ENCODE results near the gene DIDO1. TPM values are rescaled to one million over a fixed set of nuclear protein-coding genes. Genes with fewer than 3 reads are reported as not detected.

Gene DIDO1
- total and polyA plus RNA-seq, 2 of the 13 experiments (the other 11 are each of a cell fraction or from before 2014, with no cell fraction given): 75.0 to 75.1 TPM

DNA sequence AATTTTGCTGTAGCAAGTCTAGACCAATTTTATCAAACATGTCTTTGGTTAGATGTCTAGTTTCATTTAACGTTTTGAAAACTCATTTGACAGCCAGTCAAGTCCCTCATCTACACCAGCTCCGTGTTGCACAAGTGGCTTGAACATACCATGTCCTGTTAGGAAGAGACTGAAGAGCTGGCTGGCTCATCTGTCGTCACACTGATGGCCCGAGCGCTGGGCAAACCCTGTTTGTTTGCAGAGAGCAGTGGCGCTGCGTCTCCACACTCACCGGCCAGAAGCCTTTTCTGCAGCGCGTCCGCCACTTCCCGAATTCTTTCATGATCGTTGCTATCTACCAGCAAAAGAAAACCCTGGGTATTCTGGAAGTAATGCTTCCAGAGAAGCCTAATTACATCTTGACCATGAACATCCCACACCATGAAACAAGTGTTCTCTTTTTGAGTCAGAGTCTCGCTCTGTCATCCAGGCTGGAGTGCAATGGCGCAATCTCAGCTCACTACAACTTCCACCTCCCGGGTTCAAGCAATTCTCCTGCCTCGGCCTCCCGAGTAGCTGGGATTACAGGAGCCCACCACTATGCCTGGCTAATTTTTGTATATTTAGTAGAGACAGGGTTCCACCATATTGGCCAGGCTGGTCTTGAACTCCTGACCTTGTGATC, 54.0 kb downstream of the DIDO1 start (continued):
- TF ChIP-seq, protein P1, sequence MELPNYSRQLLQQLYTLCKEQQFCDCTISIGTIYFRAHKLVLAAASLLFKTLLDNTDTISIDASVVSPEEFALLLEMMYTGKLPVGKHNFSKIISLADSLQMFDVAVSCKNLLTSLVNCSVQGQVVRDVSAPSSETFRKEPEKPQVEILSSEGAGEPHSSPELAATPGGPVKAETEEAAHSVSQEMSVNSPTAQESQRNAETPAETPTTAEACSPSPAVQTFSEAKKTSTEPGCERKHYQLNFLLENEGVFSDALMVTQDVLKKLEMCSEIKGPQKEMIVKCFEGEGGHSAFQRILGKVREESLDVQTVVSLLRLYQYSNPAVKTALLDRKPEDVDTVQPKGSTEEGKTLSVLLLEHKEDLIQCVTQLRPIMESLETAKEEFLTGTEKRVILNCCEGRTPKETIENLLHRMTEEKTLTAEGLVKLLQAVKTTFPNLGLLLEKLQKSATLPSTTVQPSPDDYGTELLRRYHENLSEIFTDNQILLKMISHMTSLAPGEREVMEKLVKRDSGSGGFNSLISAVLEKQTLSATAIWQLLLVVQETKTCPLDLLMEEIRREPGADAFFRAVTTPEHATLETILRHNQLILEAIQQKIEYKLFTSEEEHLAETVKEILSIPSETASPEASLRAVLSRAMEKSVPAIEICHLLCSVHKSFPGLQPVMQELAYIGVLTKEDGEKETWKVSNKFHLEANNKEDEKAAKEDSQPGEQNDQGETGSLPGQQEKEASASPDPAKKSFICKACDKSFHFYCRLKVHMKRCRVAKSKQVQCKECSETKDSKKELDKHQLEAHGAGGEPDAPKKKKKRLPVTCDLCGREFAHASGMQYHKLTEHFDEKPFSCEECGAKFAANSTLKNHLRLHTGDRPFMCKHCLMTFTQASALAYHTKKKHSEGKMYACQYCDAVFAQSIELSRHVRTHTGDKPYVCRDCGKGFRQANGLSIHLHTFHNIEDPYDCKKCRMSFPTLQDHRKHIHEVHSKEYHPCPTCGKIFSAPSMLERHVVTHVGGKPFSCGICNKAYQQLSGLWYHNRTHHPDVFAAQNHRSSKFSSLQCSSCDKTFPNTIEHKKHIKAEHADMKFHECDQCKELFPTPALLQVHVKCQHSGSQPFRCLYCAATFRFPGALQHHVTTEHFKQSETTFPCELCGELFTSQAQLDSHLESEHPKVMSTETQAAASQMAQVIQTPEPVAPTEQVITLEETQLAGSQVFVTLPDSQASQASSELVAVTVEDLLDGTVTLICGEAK (IDR thresholded peaks at IDR 0.05): no peak
- TF ChIP-seq, protein P1 (CRISPR knock-in tag; IDR thresholded peaks at IDR 0.05): 0 out of 2 replicates have a peak, but pooled peaks have one; percentile 22
- TF ChIP-seq HOXD1 (CRISPR knock-in tag; IDR thresholded peaks at IDR 0.05) (no peak), ZNF326 (CRISPR knock-in tag; IDR thresholded peaks at IDR 0.05; ENCODE audit: borderline replicate concordance) (no peak), ZNF580 (CRISPR knock-in tag; IDR thresholded peaks at IDR 0.05; ENCODE audit: borderline replicate concordance, low read depth) (peak; percentile 11; the same call in 1 of the 2 replicates), ZNF501 (CRISPR knock-in tag; IDR thresholded peaks at IDR 0.05) (peak; percentile 65; the same call in 1 of the 2 replicates), FOXA1 (IDR thresholded peaks at IDR 0.05) (no peak), FOXA1 (CRISPR knock-in tag; IDR thresholded peaks at IDR 0.05) (peak; percentile 83), ZNF549 (CRISPR knock-in tag; IDR thresholded peaks at IDR 0.05) (no peak), ZNF225 (CRISPR knock-in tag; IDR thresholded peaks at IDR 0.05) (no peak), SMAD3 (CRISPR knock-in tag; IDR thresholded peaks at IDR 0.05) (no peak), ZBTB44 (CRISPR knock-in tag; IDR thresholded peaks at IDR 0.05) (no peak), CBX1 (IDR thresholded peaks at IDR 0.05; ENCODE audit: low read depth) (no peak), MXD4 (CRISPR knock-in tag; IDR thresholded peaks at IDR 0.05) (peak; percentile 23; the same call in 1 of the 2 replicates), ZSCAN30 (CRISPR knock-in tag; IDR thresholded peaks at IDR 0.05) (no peak), E2F5 (CRISPR knock-in tag; conservative IDR thresholded peaks at IDR 0.05) (no peak), SAP130 (CRISPR knock-in tag; IDR thresholded peaks at IDR 0.05; ENCODE audit: low read depth) (peak; percentile 86)

Data from HepG2 (cell line).